ENCODE results near the gene KREMEN1.

- no peak for TF ChIP-seq CTCF (conservative IDR thresholded peaks at IDR 0.05; ENCODE audit: low read depth, low read length)
- TF ChIP-seq BHLHE40 (IDR thresholded peaks at IDR 0.05; ENCODE audit: low read depth, low read length), result no peak
- no peak for TF ChIP-seq USF2 (IDR thresholded peaks at IDR 0.05; ENCODE audit: low read depth, low read length)
- no peak for TF ChIP-seq POLR2A (IDR thresholded peaks at IDR 0.05; ENCODE audit: low read depth, low read length)
- TF ChIP-seq RAD21 (IDR thresholded peaks at IDR 0.05; ENCODE audit: low read length), result no peak
- TF ChIP-seq FOS (IDR thresholded peaks at IDR 0.05; ENCODE audit: low read depth, low read length), result no peak
- TF ChIP-seq NFE2L2 (IDR thresholded peaks at IDR 0.05; ENCODE audit: low read depth, low read length), result no peak
Measured at GRCh38 chr22:29080106-29080975, 7.5 kb downstream of the KREMEN1 start.
